ENCODE data around the gene NPM3. TPM values are rescaled to one million over a fixed set of nuclear protein-coding genes. Genes with fewer than 3 reads are reported as not detected.

Gene NPM3
- total and polyA plus RNA-seq, 2 of the 13 experiments (the other 11 are each of a cell fraction or from before 2014, with no cell fraction given): 47.6 to 129 TPM

GRCh38 chr10:101818119-101818871 is 35.0 kb upstream of the NPM3 start, which contains the start of gene OGA (continued):
- TF ChIP-seq PRDM15 (CRISPR knock-in tag; IDR thresholded peaks at IDR 0.05): no peak
- TF ChIP-seq FIP1L1 (IDR thresholded peaks at IDR 0.05; ENCODE audit: borderline replicate concordance, insufficient read depth, low read depth, low read length): 0 out of 2 replicates have a peak, but pooled peaks have one; percentile 49
- no peak for TF ChIP-seq ZNF276 (CRISPR knock-in tag; IDR thresholded peaks at IDR 0.05; ENCODE audit: low read depth)
- TF ChIP-seq ADNP (CRISPR knock-in tag; IDR thresholded peaks at IDR 0.05): no peak
- no peak for TF ChIP-seq NPAS2 (CRISPR knock-in tag; IDR thresholded peaks at IDR 0.05; ENCODE audit: borderline replicate concordance)
- TF ChIP-seq ZBTB43 (CRISPR knock-in tag; conservative IDR thresholded peaks at IDR 0.05): 0 out of 2 replicates have a peak, but pooled peaks have one; percentile 19
- TF ChIP-seq DMTF1 (CRISPR knock-in tag; IDR thresholded peaks at IDR 0.05): peak; percentile 95; the same call in 1 of the 2 replicates
- no peak for TF ChIP-seq SNAPC2 (CRISPR knock-in tag; IDR thresholded peaks at IDR 0.05)
- TF ChIP-seq SYNCRIP (IDR thresholded peaks at IDR 0.05; ENCODE audit: insufficient read depth, low read depth, low read length): no peak
- no peak for TF ChIP-seq ZNF597 (CRISPR knock-in tag; IDR thresholded peaks at IDR 0.05)
- TF ChIP-seq MIER3 (CRISPR knock-in tag; IDR thresholded peaks at IDR 0.05; ENCODE audit: borderline replicate concordance): peak; percentile 32; the same call in 1 of the 2 replicates
- TF ChIP-seq KLF12 (CRISPR knock-in tag; IDR thresholded peaks at IDR 0.05; ENCODE audit: borderline replicate concordance): 0 out of 2 replicates have a peak, but pooled peaks have one; percentile 67
- 0 out of 2 replicates have a peak, but pooled peaks have one; percentile 62 for TF ChIP-seq BORCS8-MEF2B (CRISPR knock-in tag; IDR thresholded peaks at IDR 0.05)
- peak; percentile 73; the same call in 1 of the 2 replicates for TF ChIP-seq ZNF607 (CRISPR knock-in tag; IDR thresholded peaks at IDR 0.05; ENCODE audit: borderline replicate concordance)
- TF ChIP-seq POLR2AphosphoS5 (IDR thresholded peaks at IDR 0.05; ENCODE audit: low read depth, low read length): peak; percentile 93
- no peak for TF ChIP-seq JUN (CRISPR knock-in tag; IDR thresholded peaks at IDR 0.05)

Data from HepG2 (cell line).